NCI-H526 (cell line): ENCODE data around the gene RPH3AL.
"Not testable (repeated sequence)": the region's sequence is repeated elsewhere in the genome, so short reads cannot be mapped to it uniquely, and the experiment has no call there.

Experiments
- DNase-seq, 2 experiments: peaks; one replicate each; lab custom pipeline; 2025; lab: John Stamatoyannopoulos, UW

Gene RPH3AL

GRCh38 chr17:379531-380465 lies 27.2 kb upstream of the RPH3AL start:
- no peak for DNase-seq

- DNase-seq = no peak
Observed at GRCh38 chr17:378068-378467, 25.5 kb upstream of the RPH3AL start.

- no peak for DNase-seq
Observed at GRCh38 chr17:376936-377863, 24.6 kb upstream of the RPH3AL start.

- no peak for DNase-seq
Observed at GRCh38 chr17:373613-374230, 21.1 kb upstream of the RPH3AL start.

GRCh38 chr17:372157-373152 lies 19.8 kb upstream of the RPH3AL start:
- no peak for DNase-seq

GRCh38 chr17:371583-371982 lies 19.0 kb upstream of the RPH3AL start:
- no peak for DNase-seq

- DNase-seq = not testable (repeated sequence)
Observed at GRCh38 chr17:367656-368055, 15.0 kb upstream of the RPH3AL start.

- not testable (repeated sequence) for DNase-seq
Observed at GRCh38 chr17:366657-367615, 14.3 kb upstream of the RPH3AL start.

GRCh38 chr17:364766-365165 lies 12.2 kb upstream of the RPH3AL start:
- DNase-seq = no peak

- DNase-seq = no peak
Observed at GRCh38 chr17:364308-364707, 11.7 kb upstream of the RPH3AL start.

- no peak for DNase-seq
Observed at GRCh38 chr17:362721-363120, 10.1 kb upstream of the RPH3AL start.

- DNase-seq = no peak
Observed at GRCh38 chr17:360092-360750, 7.6 kb upstream of the RPH3AL start.

- no peak for DNase-seq
Observed at GRCh38 chr17:358491-359151, 6.0 kb upstream of the RPH3AL start.

- DNase-seq = no peak
Observed at GRCh38 chr17:357644-358043, 5.0 kb upstream of the RPH3AL start.

- no peak for DNase-seq
Observed at GRCh38 chr17:356671-357434, 4.2 kb upstream of the RPH3AL start.

- DNase-seq = no peak
Observed at GRCh38 chr17:354651-355556, 2.3 kb upstream of the RPH3AL start.

GRCh38 chr17:353838-354234 lies 1.2 kb upstream of the RPH3AL start:
- no peak for DNase-seq
